Stimulated activated CD4-positive, alpha-beta T cell treated with anti-CD3 and anti-CD28 coated beads, Interleukin-15, amount 100 ng/mL, for 48 hours (primary cell): ENCODE data around the gene GNB1L.

Experiments
- DNase-seq, 2 donors: peaks; one replicate each; pipeline ENCODE4 v3.0.0-alpha.2; 2020; ENCODE audit warnings: low read depth in 2 of 2

The GNB1L gene

GRCh38 chr22:19823191-19823901, 31.3 kb downstream of the GNB1L start:
- no peak for DNase-seq

- no peak for DNase-seq
Observed at GRCh38 chr22:19822301-19823117, 32.2 kb downstream of the GNB1L start.

- DNase-seq: no peak
Observed at GRCh38 chr22:19821523-19822300, 33.0 kb downstream of the GNB1L start.

- DNase-seq: no peak
Observed at GRCh38 chr22:19820880-19821522, 33.7 kb downstream of the GNB1L start.

GRCh38 chr22:19819911-19820879, 34.5 kb downstream of the GNB1L start:
- no peak for DNase-seq

GRCh38 chr22:19819208-19819910, 35.3 kb downstream of the GNB1L start:
- no peak for DNase-seq

GRCh38 chr22:19818324-19819207, 36.1 kb downstream of the GNB1L start:
- DNase-seq: no peak

- no peak for DNase-seq
Observed at GRCh38 chr22:19816372-19817119, 38.1 kb downstream of the GNB1L start.

GRCh38 chr22:19815823-19816290, 38.8 kb downstream of the GNB1L start:
- no peak for DNase-seq

GRCh38 chr22:19815093-19815822, 39.4 kb downstream of the GNB1L start:
- DNase-seq: no peak

- no peak for DNase-seq
Observed at GRCh38 chr22:19814428-19814827, 40.2 kb downstream of the GNB1L start.

GRCh38 chr22:19812910-19813309, 41.8 kb downstream of the GNB1L start:
- no peak for DNase-seq

- DNase-seq: no peak
Observed at GRCh38 chr22:19811811-19812771, 42.6 kb downstream of the GNB1L start.

GRCh38 chr22:19811211-19811621, 43.5 kb downstream of the GNB1L start:
- DNase-seq: no peak

- DNase-seq: no peak
Observed at GRCh38 chr22:19810381-19811201, 44.1 kb downstream of the GNB1L start.
